WI38 (cell line): ENCODE data around the gene TRMT61A.

Experiments used
- H3K4me3 ChIP-seq: 2 replicates; pipeline ENCODE4 v1.5.1; 2011; ENCODE audit warnings: low read depth, mild to moderate bottlenecking, control low read depth, low read length
- TF ChIP-seq, protein P1 (sequence below): IDR thresholded peaks from 2 replicates; pipeline ENCODE4 v1.5.1; 2012; ENCODE audit warnings: low read depth, mild to moderate bottlenecking, control low read depth, low read length

Gene TRMT61A

GRCh38 chr14:103517174-103517566, 11.8 kb upstream of the TRMT61A start:
- no peak overlapping the region for H3K4me3 ChIP-seq
- TF ChIP-seq, protein P1, sequence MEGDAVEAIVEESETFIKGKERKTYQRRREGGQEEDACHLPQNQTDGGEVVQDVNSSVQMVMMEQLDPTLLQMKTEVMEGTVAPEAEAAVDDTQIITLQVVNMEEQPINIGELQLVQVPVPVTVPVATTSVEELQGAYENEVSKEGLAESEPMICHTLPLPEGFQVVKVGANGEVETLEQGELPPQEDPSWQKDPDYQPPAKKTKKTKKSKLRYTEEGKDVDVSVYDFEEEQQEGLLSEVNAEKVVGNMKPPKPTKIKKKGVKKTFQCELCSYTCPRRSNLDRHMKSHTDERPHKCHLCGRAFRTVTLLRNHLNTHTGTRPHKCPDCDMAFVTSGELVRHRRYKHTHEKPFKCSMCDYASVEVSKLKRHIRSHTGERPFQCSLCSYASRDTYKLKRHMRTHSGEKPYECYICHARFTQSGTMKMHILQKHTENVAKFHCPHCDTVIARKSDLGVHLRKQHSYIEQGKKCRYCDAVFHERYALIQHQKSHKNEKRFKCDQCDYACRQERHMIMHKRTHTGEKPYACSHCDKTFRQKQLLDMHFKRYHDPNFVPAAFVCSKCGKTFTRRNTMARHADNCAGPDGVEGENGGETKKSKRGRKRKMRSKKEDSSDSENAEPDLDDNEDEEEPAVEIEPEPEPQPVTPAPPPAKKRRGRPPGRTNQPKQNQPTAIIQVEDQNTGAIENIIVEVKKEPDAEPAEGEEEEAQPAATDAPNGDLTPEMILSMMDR, result no peak

GRCh38 chr14:103517721-103518421, 11.1 kb upstream of the TRMT61A start:
- no peak overlapping the region for H3K4me3 ChIP-seq
- TF ChIP-seq, protein P1, result no peak

- TF ChIP-seq, protein P1, result peak; percentile 93
These were observed 10.5 kb upstream of the TRMT61A start for GRCh38 chr14:103518422-103519042.

GRCh38 chr14:103519043-103519836, 9.8 kb upstream of the TRMT61A start:
- TF ChIP-seq, protein P1, result no peak
- H3K4me3 ChIP-seq, result no peak overlapping the region

More at GRCh38 chr14:103518422-103519042, 10.5 kb upstream of the TRMT61A start:
- H3K4me3 ChIP-seq, result no peak overlapping the region

DNA sequence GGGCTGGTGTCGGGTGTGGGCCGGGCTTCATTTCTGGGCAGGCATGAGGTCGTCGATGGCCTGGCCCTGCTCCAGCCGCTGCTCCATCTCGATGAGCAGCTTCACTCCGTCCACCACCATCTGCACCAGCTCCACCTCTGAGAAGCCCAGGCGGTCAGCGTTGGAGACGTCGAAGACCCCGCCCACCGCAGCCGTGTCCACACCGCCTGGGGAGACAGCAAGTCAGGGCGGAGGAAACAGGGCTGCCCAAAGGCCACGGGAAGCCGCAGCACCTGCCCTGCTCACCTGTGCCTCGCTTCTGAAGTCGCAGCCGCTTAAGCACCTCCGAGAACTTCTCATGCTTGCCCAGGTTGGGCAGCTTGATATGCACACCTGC, 9.2 kb upstream of the TRMT61A start:
- no peak overlapping the region for H3K4me3 ChIP-seq

DNA sequence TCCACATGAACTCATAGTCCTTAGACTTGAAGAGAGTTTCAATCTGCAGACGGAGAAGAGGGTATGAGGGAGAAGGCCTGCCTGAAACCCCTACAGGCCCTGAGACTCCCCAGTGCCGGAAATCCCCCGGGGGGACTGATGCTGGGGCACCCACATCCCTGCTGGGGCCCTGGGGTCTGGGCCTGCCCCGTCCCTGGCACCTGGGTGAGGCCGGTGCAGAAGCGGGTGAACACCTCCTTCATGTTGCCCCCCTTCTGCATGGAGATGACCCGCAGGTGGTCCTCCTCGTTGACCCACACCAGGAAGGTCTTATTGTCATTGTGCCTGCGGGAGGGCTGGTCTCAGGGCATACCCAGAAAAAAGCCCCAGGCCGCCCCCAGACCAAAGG, 8.7 kb upstream of the TRMT61A start:
- no peak overlapping the region for H3K4me3 ChIP-seq
- TF ChIP-seq, protein P1, result no peak

More for the DNA sequence above, 9.2 kb upstream of the TRMT61A start:
- TF ChIP-seq, protein P1, result no peak
